ENCODE measurements around the gene GAREM1. TPM values are rescaled to one million over a fixed set of nuclear protein-coding genes. Genes with fewer than 3 reads are reported as not detected.

Gene GAREM1
- total and polyA plus RNA-seq, 9 of the 15 experiments (the other 6 are each of a cell fraction or from before 2014, with no cell fraction given): 0.03 to 0.33 (median 0.07) TPM; not detected in 1

GRCh38 chr18:32427084-32427900 lies 43.4 kb downstream of the GAREM1 start:
- Histone ChIP-seq H2AFZ (ENCODE audit: low read depth, low read length) (no peak overlapping the region), H3K27ac (ENCODE audit: extremely low read depth, low read depth, low read length) (no peak overlapping the region), H3K4me2 (ENCODE audit: insufficient read depth, low read length) (no peak overlapping the region), H3K9me1 (ENCODE audit: control insufficient read depth, insufficient read depth, low read length) (no peaks in the 10 kb centered on the region), H3K36me3 (ENCODE audit: control insufficient read depth, insufficient read depth, low read length) (no peaks in the 10 kb centered on the region), H3K4me3 (no peak overlapping the region), H4K20me1 (replicated peaks; ENCODE audit: control insufficient read depth, insufficient read depth, low read length) (no peaks in the 10 kb centered on the region), H3K9me3 (replicated peaks; ENCODE audit: control insufficient read depth, insufficient read depth, low read depth, low read length) (no peaks in the 10 kb centered on the region), H3K4me1 (replicated peaks in 1 of 2; ENCODE audit: control insufficient read depth in 2 of 2, insufficient read depth in 2 of 2, low read length in 2 of 2) (no peaks in the 10 kb centered on the region), H3K27me3 (ENCODE audit: control insufficient read depth in 2 of 2, insufficient read depth in 2 of 2, low read length in 2 of 2) (no peaks in the 10 kb centered on the region), H3K79me2 (ENCODE audit: control insufficient read depth, insufficient read depth, low read length) (no peaks in the 10 kb centered on the region), H3K9ac (ENCODE audit: insufficient read depth in 1 of 2, low read depth in 2 of 2, low read length in 2 of 2) (no peak overlapping the region)
- FAIRE-seq (no peak), ATAC-seq (no peak), DNase-seq (ENCODE audit: extremely low read depth in 1 of 4, low spot score in 3 of 4) (no peak)
- ChIA-PET CTCF (ENCODE audit: low intra/inter-chr PET ratio) (no interaction called here), POLR2A (interaction anchor here (0.6 to 0.8 kb wide), 2 partner anchors 37 to 110 kb away, joined by 3 read pairs; no protein-coding TSS in a partner anchor)
- BruUV-seq (replicated peaks): no TSS peak
- WGBS (ENCODE audit: insufficient coverage, low coverage, missing lambda C conversion rate): 0% methylated on average over 4 of the region's 4 CpGs
- intact Hi-C loops (cut with micrococcal nuclease): no loop called here
- in situ Hi-C loops (cut with MboI): no loop called here
- no peak for TF ChIP-seq ILK (tag; IDR thresholded peaks at IDR 0.05; ENCODE audit: borderline replicate concordance, low read depth)
- TF ChIP-seq ZNF146 (CRISPR knock-in tag; IDR thresholded peaks at IDR 0.05; ENCODE audit: unreplicated experiment): no peak
- no peak for TF ChIP-seq CHD7 (IDR thresholded peaks at IDR 0.05; ENCODE audit: low read depth, low read length)
- TF ChIP-seq NFYB (IDR thresholded peaks at IDR 0.05; ENCODE audit: extremely low read depth, insufficient read length): no peak
- no peak for TF ChIP-seq KDM5B (IDR thresholded peaks at IDR 0.05; ENCODE audit: insufficient replicate concordance, low read depth, low read length)
- TF ChIP-seq, protein P1, sequence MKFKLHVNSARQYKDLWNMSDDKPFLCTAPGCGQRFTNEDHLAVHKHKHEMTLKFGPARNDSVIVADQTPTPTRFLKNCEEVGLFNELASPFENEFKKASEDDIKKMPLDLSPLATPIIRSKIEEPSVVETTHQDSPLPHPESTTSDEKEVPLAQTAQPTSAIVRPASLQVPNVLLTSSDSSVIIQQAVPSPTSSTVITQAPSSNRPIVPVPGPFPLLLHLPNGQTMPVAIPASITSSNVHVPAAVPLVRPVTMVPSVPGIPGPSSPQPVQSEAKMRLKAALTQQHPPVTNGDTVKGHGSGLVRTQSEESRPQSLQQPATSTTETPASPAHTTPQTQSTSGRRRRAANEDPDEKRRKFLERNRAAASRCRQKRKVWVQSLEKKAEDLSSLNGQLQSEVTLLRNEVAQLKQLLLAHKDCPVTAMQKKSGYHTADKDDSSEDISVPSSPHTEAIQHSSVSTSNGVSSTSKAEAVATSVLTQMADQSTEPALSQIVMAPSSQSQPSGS (CRISPR knock-in tag; IDR thresholded peaks at IDR 0.05): no peak
- TF ChIP-seq NCOR1 (IDR thresholded peaks at IDR 0.05): no peak
- no peak for TF ChIP-seq SRF (CRISPR knock-in tag; IDR thresholded peaks at IDR 0.05)
